A549 (cell line): Measurements from ENCODE around the gene EFS.

Experiments used
- CBX8 ChIP-seq: fragments of 200-600 bp; sonication (generic); IDR thresholded peaks from 2 replicates; pipeline ENCODE4 v1.6.1; 2016
- CEBPB ChIP-seq, 2 experiments: fragments of >200 bp in 1 of 2; sonication (Bioruptor Twin) in 1 of 2; formaldehyde crosslinking in 1 of 2; IDR thresholded peaks; 2 replicates each; pipeline ENCODE4 v1.6.1; 2012 to 2016
- ESRRA ChIP-seq: fragments of 150-350 bp; IDR thresholded peaks from 2 replicates; pipeline ENCODE4 v1.6.1; 2014; ENCODE audit warnings: mild to moderate bottlenecking, low read length, borderline replicate concordance
- JUN ChIP-seq, 2 experiments: fragments of >200 bp; sonication (Bioruptor Twin); formaldehyde crosslinking; IDR thresholded peaks; 2 replicates in 1 of 2; 3 replicates in 1 of 2; pipeline ENCODE4 v1.6.1; 2016 to 2017
- NR3C1 ChIP-seq: fragments of >200 bp; sonication (Bioruptor Twin); formaldehyde crosslinking; IDR thresholded peaks from 3 replicates; pipeline ENCODE4 v1.6.1; 2017
- POLR2A ChIP-seq: IDR thresholded peaks from 2 replicates; pipeline ENCODE4 v1.6.1; 2012; ENCODE audit warnings: mild to moderate bottlenecking, low read length
- REST ChIP-seq: fragments of 200-600 bp; sonication (generic); IDR thresholded peaks from 2 replicates; pipeline ENCODE4 v1.6.1; 2016; ENCODE audit warnings: antibody characterized with exemption, mild to moderate bottlenecking, moderate library complexity
- SMC3 ChIP-seq: fragments of >200 bp; sonication (Bioruptor Twin); formaldehyde crosslinking; IDR thresholded peaks from 3 replicates; pipeline ENCODE4 v1.6.1; 2018; ENCODE audit warnings: inconsistent platforms
- TF ChIP-seq, protein P1 (sequence below): fragments of >200 bp; sonication (Bioruptor Twin); formaldehyde crosslinking; IDR thresholded peaks from 3 replicates; pipeline ENCODE4 v1.5.1; 2016

- TF ChIP-seq, protein P1, sequence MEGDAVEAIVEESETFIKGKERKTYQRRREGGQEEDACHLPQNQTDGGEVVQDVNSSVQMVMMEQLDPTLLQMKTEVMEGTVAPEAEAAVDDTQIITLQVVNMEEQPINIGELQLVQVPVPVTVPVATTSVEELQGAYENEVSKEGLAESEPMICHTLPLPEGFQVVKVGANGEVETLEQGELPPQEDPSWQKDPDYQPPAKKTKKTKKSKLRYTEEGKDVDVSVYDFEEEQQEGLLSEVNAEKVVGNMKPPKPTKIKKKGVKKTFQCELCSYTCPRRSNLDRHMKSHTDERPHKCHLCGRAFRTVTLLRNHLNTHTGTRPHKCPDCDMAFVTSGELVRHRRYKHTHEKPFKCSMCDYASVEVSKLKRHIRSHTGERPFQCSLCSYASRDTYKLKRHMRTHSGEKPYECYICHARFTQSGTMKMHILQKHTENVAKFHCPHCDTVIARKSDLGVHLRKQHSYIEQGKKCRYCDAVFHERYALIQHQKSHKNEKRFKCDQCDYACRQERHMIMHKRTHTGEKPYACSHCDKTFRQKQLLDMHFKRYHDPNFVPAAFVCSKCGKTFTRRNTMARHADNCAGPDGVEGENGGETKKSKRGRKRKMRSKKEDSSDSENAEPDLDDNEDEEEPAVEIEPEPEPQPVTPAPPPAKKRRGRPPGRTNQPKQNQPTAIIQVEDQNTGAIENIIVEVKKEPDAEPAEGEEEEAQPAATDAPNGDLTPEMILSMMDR, result no peak
- TF ChIP-seq NR3C1 (no peak), POLR2A (no peak), REST (no peak), ESRRA (no peak), JUN (IDR thresholded peaks at IDR 0.05) (no peak), CEBPB (IDR thresholded peaks at IDR 0.05) (no peak), SMC3 (no peak), CBX8 (no peak)
Observed at GRCh38 chr14:23376482-23377197, 11.7 kb upstream of the EFS start, which contains the start of gene CMTM5.
